H9 (cell line): Measurements from ENCODE around the gene ISCA1. TPM values are rescaled to one million over a fixed set of nuclear protein-coding genes. Genes with fewer than 3 reads are reported as not detected.
A peak's percentile ranks its signal among the peaks of the same experiment; 100 is the strongest.

Experiments
- DNase-seq: peaks from one replicate; pipeline ENCODE4 v3.0.0-alpha.2; 2017
- H2AFZ ChIP-seq: one replicate; pipeline ENCODE4 v1.6.1; 2013; ENCODE audit warnings: mild to moderate bottlenecking, low read length, control low read depth, moderate library complexity
- H2AK5ac ChIP-seq: 2 replicates; pipeline ENCODE4 v1.6.1; 2013; ENCODE audit warnings: low read length, control low read depth, mixed read lengths; ENCODE audit not compliant: insufficient read length
- H2BK120ac ChIP-seq: one replicate; pipeline ENCODE4 v1.6.1; 2013; ENCODE audit warnings: low read depth, mild to moderate bottlenecking, low read length, control low read depth, inconsistent platforms; ENCODE audit not compliant: poor library complexity, severe bottlenecking
- H2BK12ac ChIP-seq: 2 replicates; pipeline ENCODE4 v1.6.1; 2013; ENCODE audit warnings: low read length, control low read depth, mixed read lengths, low read depth; ENCODE audit not compliant: insufficient read length
- H2BK15ac ChIP-seq: 2 replicates; pipeline ENCODE4 v1.6.1; 2013; ENCODE audit warnings: low read depth, low read length, control low read depth
- H2BK20ac ChIP-seq: one replicate; pipeline ENCODE4 v1.6.1; 2013; ENCODE audit warnings: low read depth, mild to moderate bottlenecking, low read length, control low read depth, inconsistent platforms; ENCODE audit not compliant: poor library complexity, severe bottlenecking
- H2BK5ac ChIP-seq: 2 replicates; pipeline ENCODE4 v1.6.1; 2013; ENCODE audit warnings: low read length, control low read depth, mixed read lengths; ENCODE audit not compliant: insufficient read length
- H3K14ac ChIP-seq: 2 replicates; pipeline ENCODE4 v1.6.1; 2013; ENCODE audit warnings: low read length, control low read depth; ENCODE audit not compliant: insufficient read depth
- H3K18ac ChIP-seq: 2 replicates; pipeline ENCODE4 v1.6.1; 2013; ENCODE audit warnings: low read depth, mild to moderate bottlenecking, mixed read lengths, low read length, control low read depth; ENCODE audit not compliant: insufficient read length
- H3K23ac ChIP-seq: 2 replicates; pipeline ENCODE4 v1.6.1; 2013; ENCODE audit warnings: low read length, control low read depth, mixed read lengths, low read depth; ENCODE audit not compliant: insufficient read length
- H3K23me2 ChIP-seq: 2 replicates; pipeline ENCODE4 v1.6.1; 2013; ENCODE audit warnings: low read depth, mild to moderate bottlenecking, mixed read lengths, low read length, control low read depth; ENCODE audit not compliant: insufficient read length, poor library complexity, severe bottlenecking
- H3K27ac ChIP-seq: 2 replicates; pipeline ENCODE4 v1.5.1; 2013; ENCODE audit warnings: low read length, control low read depth, mixed read lengths, low read depth; ENCODE audit not compliant: insufficient read length
- H3K27me3 ChIP-seq: 2 replicates; pipeline ENCODE4 v1.6.1; 2013; ENCODE audit warnings: low read length, control low read depth, inconsistent platforms; ENCODE audit not compliant: insufficient read depth
- H3K4ac ChIP-seq: 2 replicates; pipeline ENCODE4 v1.6.1; 2013; ENCODE audit warnings: low read depth, mild to moderate bottlenecking, control low read depth, inconsistent platforms, low read length, moderate library complexity
- H3K4me1 ChIP-seq: 2 replicates; pipeline ENCODE4 v1.6.1; 2013; ENCODE audit warnings: low read length, control low read depth, inconsistent platforms; ENCODE audit not compliant: insufficient read depth
- H3K4me2 ChIP-seq: 2 replicates; pipeline ENCODE4 v1.6.1; 2013; ENCODE audit warnings: low read length, control low read depth, mixed read lengths; ENCODE audit not compliant: insufficient read length, insufficient read depth
- H3K56ac ChIP-seq: 2 replicates; pipeline ENCODE4 v1.6.1; 2013; ENCODE audit warnings: low read depth, mild to moderate bottlenecking, mixed read lengths, low read length, control low read depth; ENCODE audit not compliant: insufficient read length
- H3K79me1 ChIP-seq: 2 replicates; pipeline ENCODE4 v1.6.1; 2013; ENCODE audit warnings: low read depth, mild to moderate bottlenecking, moderate library complexity, low read length, control low read depth, inconsistent platforms; ENCODE audit not compliant: insufficient read depth, poor library complexity, severe bottlenecking
- H3K79me2 ChIP-seq: 2 replicates; pipeline ENCODE4 v1.6.1; 2013; ENCODE audit warnings: low read length, control low read depth, inconsistent platforms; ENCODE audit not compliant: insufficient read depth
- H3K9ac ChIP-seq: 2 replicates; pipeline ENCODE4 v1.6.1; 2013; ENCODE audit warnings: low read length, control low read depth, mixed read lengths; ENCODE audit not compliant: insufficient read length; ENCODE audit errors: extremely low read depth
- H3K9me3 ChIP-seq: one replicate; pipeline ENCODE4 v1.6.1; 2013; ENCODE audit warnings: low read depth, low read length, inconsistent platforms; ENCODE audit not compliant: control insufficient read depth
- H3T11ph ChIP-seq: one replicate; pipeline ENCODE4 v1.6.1; 2013; ENCODE audit warnings: mild to moderate bottlenecking, low read length, control low read depth, inconsistent platforms
- H4K20me1 ChIP-seq: one replicate; pipeline ENCODE4 v1.6.1; 2013; ENCODE audit not compliant: control insufficient read depth, insufficient read length, insufficient read depth
- H4K5ac ChIP-seq: 2 replicates; pipeline ENCODE4 v1.6.1; 2013; ENCODE audit warnings: low read depth, mild to moderate bottlenecking, mixed read lengths, low read length, control low read depth; ENCODE audit not compliant: insufficient read length
- H4K8ac ChIP-seq: replicated peaks from 2 replicates; pipeline ENCODE4 v1.6.1; 2013; ENCODE audit warnings: low read length, control low read depth, mixed read lengths, low read depth; ENCODE audit not compliant: insufficient read length
- H4K91ac ChIP-seq: 2 replicates; pipeline ENCODE4 v1.6.1; 2013; ENCODE audit warnings: low read depth, mild to moderate bottlenecking, moderate library complexity, mixed read lengths, low read length, control low read depth; ENCODE audit not compliant: insufficient read length
- H3K27ac Mint-ChIP-seq, 3 experiments: 2 replicates in 2 of 3; 3 replicates in 1 of 3; pipeline ENCODE4 v1.8.0; 2020 to 2021; ENCODE audit warnings: mixed read lengths in 3 of 3, mild to moderate bottlenecking in 1 of 3, moderate library complexity in 1 of 3
- H3K27me3 Mint-ChIP-seq: 2 replicates; pipeline ENCODE4 v1.8.0; 2021; ENCODE audit warnings: low read depth, mild to moderate bottlenecking, moderate library complexity, mixed read lengths
- H3K36me3 Mint-ChIP-seq, 3 experiments: 2 replicates in 2 of 3; 3 replicates in 1 of 3; pipeline ENCODE4 v1.8.0; 2020 to 2021; ENCODE audit warnings: low read depth in 3 of 3, mixed read lengths in 3 of 3; ENCODE audit not compliant: insufficient read depth in 1 of 3
- H3K4me1 Mint-ChIP-seq, 2 experiments: 2 replicates each; pipeline ENCODE4 v1.8.0; 2020; ENCODE audit warnings: mixed read lengths in 2 of 2
- H3K4me3 Mint-ChIP-seq, 2 experiments: 2 replicates in 1 of 2; 3 replicates in 1 of 2; pipeline ENCODE4 v1.8.0; 2020 to 2021; ENCODE audit warnings: mild to moderate bottlenecking in 2 of 2, mixed read lengths in 2 of 2, moderate library complexity in 1 of 2
- H3K9me3 Mint-ChIP-seq, 2 experiments: 2 replicates in 1 of 2; 3 replicates in 1 of 2; pipeline ENCODE4 v1.8.0; 2020; ENCODE audit warnings: mild to moderate bottlenecking in 2 of 2, mixed read lengths in 2 of 2, moderate library complexity in 1 of 2
- CTCF ChIP-seq: fragments of 200-600 bp; sonication (generic); conservative IDR thresholded peaks from 3 replicates; pipeline ENCODE4 v1.8.0; 2021; ENCODE audit warnings: antibody characterized with exemption, mild to moderate bottlenecking
- WGBS: extraction: QIAGEN DNeasy Blood & Tissue Kit; methylation state at CpG from one replicate; pipeline ENCODE4 v1.1.7; 2013; ENCODE audit warnings: missing lambda C conversion rate, low lambda C conversion rate, mixed read lengths; ENCODE audit not compliant: insufficient read length; ENCODE audit errors: extremely low coverage; 5-methylcytosine and 5-hydroxymethylcytosine counted together
- total RNA-seq: library from RNA; stranded (reverse); gene quantifications from 2 replicates; pipeline ENCODE4 v1.2.1, GENCODE V29; 2021

Gene ISCA1
- total RNA-seq, 1 experiment from 2014 or later = 33.3 TPM

DNA sequence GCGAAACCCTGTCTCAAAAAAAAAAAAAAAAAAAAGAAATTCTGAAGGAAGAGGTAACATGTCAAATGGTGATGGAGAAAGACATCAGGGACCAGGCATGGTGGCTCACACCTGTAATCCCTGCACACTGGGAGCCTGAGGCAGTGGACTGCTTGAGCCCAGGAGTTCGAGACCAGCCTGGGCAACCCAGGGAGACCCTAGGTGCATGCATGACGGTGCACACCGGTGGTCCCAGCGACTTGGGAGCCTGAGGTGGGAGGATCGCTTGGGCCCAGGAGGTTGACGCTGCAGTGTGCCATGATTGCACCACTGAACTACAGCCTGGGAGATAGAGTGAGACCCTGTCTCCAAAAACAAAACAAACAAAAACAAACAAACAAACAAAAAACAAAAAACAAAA is 1.8 kb downstream of the ISCA1 start:
- H3K27ac ChIP-seq = no peak overlapping the region
- no peak for TF ChIP-seq CTCF
- H3K23ac ChIP-seq = no peak overlapping the region
- H3K9me3 Mint-ChIP-seq = no peaks in the 10 kb centered on the region
- no peak overlapping the region for H3K18ac ChIP-seq
- H3K4me1 ChIP-seq = no peaks in the 10 kb centered on the region; the same call in 1 of the 2 replicates
- H2BK120ac ChIP-seq = no peak overlapping the region
- H3K27ac Mint-ChIP-seq = no peak overlapping the region; a peak in 1 of 7 replicates
- H2AK5ac ChIP-seq = no peak overlapping the region
- no peak for DNase-seq
- H3K23me2 ChIP-seq = peaks cover 5% of the 10 kb centered on the region
- H4K8ac ChIP-seq = no peak overlapping the region
- H3K27me3 Mint-ChIP-seq = peaks cover 9% of the 10 kb centered on the region
- no peak overlapping the region for H4K91ac ChIP-seq
- H3K27me3 ChIP-seq = no peaks in the 10 kb centered on the region
- H3K4me2 ChIP-seq = peak overlapping the region; percentile 48
- no peak overlapping the region for H2BK12ac ChIP-seq
- H3K36me3 Mint-ChIP-seq = peaks cover 5 to 14% (median 12%) of the 10 kb centered on the region in 3 experiments; a peak in 5 of 7 replicates
- peaks cover 16 to 17% of the 10 kb centered on the region in 2 experiments for H3K4me1 Mint-ChIP-seq
- no peak overlapping the region for H2BK20ac ChIP-seq
- no peak overlapping the region for H3T11ph ChIP-seq
- H2AFZ ChIP-seq = no peak overlapping the region
- H4K5ac ChIP-seq = no peak overlapping the region
- peak overlapping the region; percentile 88 to 95 for H3K4me3 Mint-ChIP-seq
- H2BK15ac ChIP-seq = no peak overlapping the region
- H3K79me1 ChIP-seq = no peaks in the 10 kb centered on the region
- H3K9ac ChIP-seq = no peak overlapping the region
- H4K20me1 ChIP-seq = no peaks in the 10 kb centered on the region
- H3K79me2 ChIP-seq = peaks cover 13% of the 10 kb centered on the region; the same call in 1 of the 2 replicates
- no peak overlapping the region for H3K56ac ChIP-seq
- no peak overlapping the region for H3K14ac ChIP-seq
- H3K9me3 ChIP-seq = no peaks in the 10 kb centered on the region
- no CpG with 5 or more reads among the region's 7 CpGs for WGBS
- no peak overlapping the region for H2BK5ac ChIP-seq
- no peak overlapping the region for H3K4ac ChIP-seq
